ENCODE measurements around the gene TGFBR1. TPM values are rescaled to one million over a fixed set of nuclear protein-coding genes. Genes with fewer than 3 reads are reported as not detected.
"Not testable (repeated sequence)": the region's sequence is repeated elsewhere in the genome, so short reads cannot be mapped to it uniquely, and the experiment has no call there.

The TGFBR1 gene
- total RNA-seq, 2 experiments from 2014 or later = 60.7 to 71.2 TPM

GRCh38 chr9:99078717-99079116 lies 26.2 kb upstream of the TGFBR1 start:
- H3K36me3 Mint-ChIP-seq (ENCODE audit: low read depth) = no peaks in the 10 kb centered on the region
- peaks cover 7% of the 10 kb centered on the region for H3K27me3 Mint-ChIP-seq
- POLR2A ChIA-PET = no interaction called here
- H3K9me3 Mint-ChIP-seq = no peaks in the 10 kb centered on the region
- DNase-seq = no peak
- CTCF ChIA-PET = interaction anchor here (1.9 to 2.0 kb wide), 2 partner anchors 20 to 25 kb away, joined by 5 to 7 read pairs; no protein-coding TSS in a partner anchor
- H3K4me1 Mint-ChIP-seq = peaks cover 35% of the 10 kb centered on the region
- H3K27ac Mint-ChIP-seq = no peak overlapping the region
- H3K4me3 Mint-ChIP-seq = no peak overlapping the region

- CTCF ChIA-PET = interaction anchor here (1.9 to 2.0 kb wide), 2 partner anchors 21 to 24 kb away, joined by 5 to 7 read pairs; no protein-coding TSS in a partner anchor
- no peak for DNase-seq
- no peak overlapping the region for H3K4me3 Mint-ChIP-seq
- no peak overlapping the region for H3K27ac Mint-ChIP-seq
- POLR2A ChIA-PET = no interaction called here
- H3K9me3 Mint-ChIP-seq = no peaks in the 10 kb centered on the region
- H3K27me3 Mint-ChIP-seq = peaks cover 7% of the 10 kb centered on the region
- no peaks in the 10 kb centered on the region for H3K36me3 Mint-ChIP-seq (ENCODE audit: low read depth)
- peaks cover 31% of the 10 kb centered on the region for H3K4me1 Mint-ChIP-seq
Observed at GRCh38 chr9:99079542-99079941, 25.4 kb upstream of the TGFBR1 start.

- no peak overlapping the region for H3K4me3 Mint-ChIP-seq
Observed at GRCh38 chr9:99083051-99083450, 21.9 kb upstream of the TGFBR1 start.

GRCh38 chr9:99085949-99086948 lies 18.7 kb upstream of the TGFBR1 start:
- no peak for DNase-seq
- POLR2A ChIA-PET = no interaction called here
- Mint-ChIP-seq H3K9me3 (peaks cover 23% of the 10 kb centered on the region), H3K36me3 (ENCODE audit: low read depth) (peaks cover 25% of the 10 kb centered on the region), H3K4me3 (no peak overlapping the region), H3K27me3 (peaks cover 7% of the 10 kb centered on the region), H3K4me1 (peaks cover 26% of the 10 kb centered on the region), H3K27ac (no peak overlapping the region)
- CTCF ChIA-PET = interaction anchor here (0.8 to 1.3 kb wide), 2 partner anchors 17 to 27 kb away, joined by 4 read pairs; no protein-coding TSS in a partner anchor

More at GRCh38 chr9:99083051-99083450, 21.9 kb upstream of the TGFBR1 start:
- Mint-ChIP-seq H3K27me3 (peaks cover 7% of the 10 kb centered on the region), H3K9me3 (peaks cover 4% of the 10 kb centered on the region), H3K36me3 (ENCODE audit: low read depth) (peaks cover 6% of the 10 kb centered on the region), H3K27ac (no peak overlapping the region), H3K4me1 (peaks cover 16% of the 10 kb centered on the region)
- CTCF ChIA-PET = interaction anchor here (0.8 to 2.7 kb wide), 5 partner anchors 20 to 72 kb away, joined by 3 to 9 read pairs (median 4); no protein-coding TSS in a partner anchor
- no peak for DNase-seq
- POLR2A ChIA-PET = no interaction called here

- ChIA-PET POLR2A (interaction anchor here (0.6 kb wide), 1 partner anchor 49 kb away, joined by 4 read pairs; no protein-coding TSS in a partner anchor), CTCF (interaction anchor here (0.6 kb wide), 1 partner anchor 74 kb away, joined by 3 read pairs; no protein-coding TSS in a partner anchor)
- H3K9me3 Mint-ChIP-seq = peaks cover 28% of the 10 kb centered on the region
- H3K4me3 Mint-ChIP-seq = no peak overlapping the region
- H3K36me3 Mint-ChIP-seq (ENCODE audit: low read depth) = peaks cover 32% of the 10 kb centered on the region
- H3K27me3 Mint-ChIP-seq = peaks cover 5% of the 10 kb centered on the region
- no peak overlapping the region for H3K27ac Mint-ChIP-seq
- peaks cover 37% of the 10 kb centered on the region for H3K4me1 Mint-ChIP-seq
- DNase-seq = no peak
Observed at GRCh38 chr9:99087462-99087861, 17.5 kb upstream of the TGFBR1 start.

GRCh38 chr9:99090336-99091130 lies 14.4 kb upstream of the TGFBR1 start:
- Mint-ChIP-seq H3K27me3 (no peaks in the 10 kb centered on the region), H3K9me3 (peaks cover 31% of the 10 kb centered on the region), H3K4me1 (peaks cover 61% of the 10 kb centered on the region), H3K36me3 (ENCODE audit: low read depth) (peaks cover 41% of the 10 kb centered on the region), H3K4me3 (no peak overlapping the region), H3K27ac (peak overlapping the region; percentile 52)
- ChIA-PET POLR2A (no interaction called here), CTCF (interaction anchor here (1.0 to 5.7 kb wide), 4 partner anchors 7 to 32 kb away, joined by 3 to 53 read pairs (median 13); partner anchors contain the start of gene TGFBR1)
- DNase-seq = no peak

- DNase-seq = peak; percentile 64
- Mint-ChIP-seq H3K4me1 (peaks cover 71% of the 10 kb centered on the region), H3K36me3 (ENCODE audit: low read depth) (peaks cover 39% of the 10 kb centered on the region), H3K9me3 (peaks cover 30% of the 10 kb centered on the region), H3K27ac (peak overlapping the region; percentile 95), H3K27me3 (no peaks in the 10 kb centered on the region), H3K4me3 (peak overlapping the region; percentile 32)
- ChIA-PET CTCF (interaction anchor here (0.7 to 5.7 kb wide), 7 partner anchors 11 to 62 kb away, joined by 3 to 53 read pairs (median 4); partner anchors contain the start of gene TGFBR1), POLR2A (no interaction called here)
Observed at GRCh38 chr9:99092643-99093491, 12.0 kb upstream of the TGFBR1 start.

GRCh38 chr9:99093492-99093791 lies 11.5 kb upstream of the TGFBR1 start:
- CTCF ChIA-PET = interaction anchor here (1.1 to 5.7 kb wide), 3 partner anchors 11 to 35 kb away, joined by 3 to 53 read pairs (median 16); partner anchors contain the start of gene TGFBR1
- Mint-ChIP-seq H3K36me3 (ENCODE audit: low read depth) (peaks cover 37% of the 10 kb centered on the region), H3K4me3 (no peak overlapping the region)

GRCh38 chr9:99095565-99095964 lies 9.3 kb upstream of the TGFBR1 start:
- Mint-ChIP-seq H3K36me3 (ENCODE audit: low read depth) (peaks cover 40% of the 10 kb centered on the region), H3K4me1 (peaks cover 82% of the 10 kb centered on the region), H3K4me3 (no peak overlapping the region), H3K27me3 (no peaks in the 10 kb centered on the region), H3K27ac (no peak overlapping the region), H3K9me3 (peaks cover 29% of the 10 kb centered on the region)
- ChIA-PET CTCF (interaction anchor here (1.4 to 5.7 kb wide), 2 partner anchors 9 to 72 kb away, joined by 4 to 53 read pairs; partner anchors contain the start of gene TGFBR1), POLR2A (interaction anchor here (1.4 kb wide), 1 partner anchor 9 kb away, joined by 5 read pairs; the partner anchor contains the start of gene TGFBR1)
- no peak for DNase-seq

More at GRCh38 chr9:99093492-99093791, 11.5 kb upstream of the TGFBR1 start:
- H3K9me3 Mint-ChIP-seq = peaks cover 30% of the 10 kb centered on the region
- DNase-seq = peak; percentile 44
- no peaks in the 10 kb centered on the region for H3K27me3 Mint-ChIP-seq
- POLR2A ChIA-PET = no interaction called here
- peaks cover 73% of the 10 kb centered on the region for H3K4me1 Mint-ChIP-seq
- H3K27ac Mint-ChIP-seq = peak overlapping the region; percentile 95

GRCh38 chr9:99096409-99096808 lies 8.5 kb upstream of the TGFBR1 start:
- Mint-ChIP-seq H3K27me3 (no peaks in the 10 kb centered on the region), H3K4me3 (no peak overlapping the region), H3K4me1 (peaks cover 76% of the 10 kb centered on the region), H3K36me3 (ENCODE audit: low read depth) (peaks cover 38% of the 10 kb centered on the region), H3K27ac (no peak overlapping the region), H3K9me3 (peaks cover 26% of the 10 kb centered on the region)
- no peak for DNase-seq
- POLR2A ChIA-PET = interaction anchor here (1.4 kb wide), 1 partner anchor 8 kb away, joined by 5 read pairs; the partner anchor contains the start of gene TGFBR1
- CTCF ChIA-PET = interaction anchor here (1.4 to 5.7 kb wide), 2 partner anchors 8 to 17 kb away, joined by 5 to 53 read pairs; partner anchors contain the start of gene TGFBR1

GRCh38 chr9:99099806-99100585 lies 4.9 kb upstream of the TGFBR1 start:
- CTCF ChIA-PET, DNase-seq, H3K4me3 Mint-ChIP-seq, POLR2A ChIA-PET, H3K27ac Mint-ChIP-seq, H3K27me3 Mint-ChIP-seq: not testable (repeated sequence)
- H3K36me3 Mint-ChIP-seq (ENCODE audit: low read depth) = peaks cover 24% of the 10 kb centered on the region
- peaks cover 60% of the 10 kb centered on the region for H3K4me1 Mint-ChIP-seq
- peaks cover 21% of the 10 kb centered on the region for H3K9me3 Mint-ChIP-seq

Measured in activated CD4-positive, alpha-beta T cell treated with anti-CD3 and anti-CD28 coated beads, Interleukin-2, amount 10 ng/mL, durations not matched to agents 7 days and 5 days (primary cell).